Activated CD8-positive, alpha-beta memory T cell treated with anti-CD3 and anti-CD28 coated beads, Interleukin-2, amount 50 U/mL, for 24 hours (primary cell): ENCODE data around the gene ZDHHC8.
"Not testable (repeated sequence)": the region's sequence is repeated elsewhere in the genome, so short reads cannot be mapped to it uniquely, and the experiment has no call there.

Experiments
- DNase-seq: peaks from one replicate; pipeline ENCODE4 v3.0.0-alpha.2; 2020; ENCODE audit errors: extremely low read depth

The ZDHHC8 gene

DNA sequence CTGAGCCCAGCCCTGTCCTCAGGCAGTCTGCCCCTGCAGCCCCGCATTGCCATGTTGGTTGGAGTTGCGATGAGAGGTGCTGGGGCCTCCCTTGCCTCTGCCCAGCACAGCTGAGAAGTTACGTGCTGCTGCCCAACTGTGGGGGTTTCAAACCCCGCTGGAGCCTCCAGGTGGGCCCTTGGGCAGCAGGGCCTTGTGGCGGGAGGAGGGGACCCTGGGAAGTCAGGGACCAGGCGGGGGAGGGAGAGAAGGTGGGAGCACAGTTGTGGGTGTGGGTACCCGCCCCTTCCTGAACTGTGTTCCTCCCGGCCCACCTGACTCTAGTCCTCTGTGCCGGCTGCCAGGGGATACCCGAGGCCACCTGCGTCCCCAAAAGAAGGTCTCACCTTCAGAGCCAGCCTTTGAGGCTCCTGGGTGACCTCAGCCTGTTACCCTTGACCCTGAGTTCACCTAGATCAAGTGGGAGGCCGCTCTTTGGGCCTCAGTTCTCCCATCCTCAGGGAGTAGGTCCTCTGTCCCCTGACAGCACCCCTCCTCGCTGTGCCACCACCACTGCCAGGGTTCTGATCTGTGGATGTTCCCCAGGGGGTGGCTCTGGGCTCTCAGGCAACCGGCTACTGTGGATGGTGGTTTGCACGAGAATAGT lies 26.9 kb downstream of the ZDHHC8 start:
- no peak for DNase-seq

DNA sequence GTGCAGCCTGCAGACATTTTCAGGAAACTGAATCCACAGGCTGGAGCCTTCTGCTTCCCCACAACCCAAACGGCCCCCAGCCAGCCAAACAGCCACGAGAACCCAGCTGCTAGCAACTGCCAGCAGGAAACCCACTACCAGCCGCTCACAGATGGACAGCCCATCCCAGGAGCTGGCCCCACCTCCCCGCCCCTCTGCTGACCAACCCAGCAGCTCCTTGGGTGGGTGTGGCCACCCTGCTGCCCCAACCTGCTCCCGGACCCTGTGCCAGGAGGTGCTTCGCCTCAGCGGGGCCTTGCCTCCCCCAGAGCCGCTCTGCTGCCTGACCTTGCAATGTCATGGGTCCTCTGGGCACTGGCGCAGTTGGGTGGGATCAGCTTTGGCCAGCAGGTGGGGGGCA lies 27.5 kb downstream of the ZDHHC8 start:
- no peak for DNase-seq

DNA sequence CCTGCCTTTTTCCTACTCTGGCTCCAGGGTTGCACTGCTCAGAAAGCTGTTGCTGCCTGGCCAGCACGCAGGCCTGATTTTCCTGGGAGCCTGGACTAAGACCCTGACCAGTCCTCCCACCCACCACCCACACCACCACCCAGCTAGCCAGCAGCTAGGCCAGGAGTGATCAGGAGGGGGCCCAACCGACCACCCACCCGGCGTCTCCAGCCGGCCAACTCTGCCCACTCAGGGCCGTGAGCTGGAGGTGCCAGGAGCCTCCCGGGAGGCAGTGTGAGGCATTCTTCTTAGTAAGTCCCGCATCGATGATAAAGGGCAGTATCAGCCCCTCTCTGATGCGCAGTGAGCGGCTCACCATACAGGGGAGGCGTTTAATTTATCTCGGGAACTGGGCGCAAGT lies 27.9 kb downstream of the ZDHHC8 start:
- not testable (repeated sequence) for DNase-seq

DNA sequence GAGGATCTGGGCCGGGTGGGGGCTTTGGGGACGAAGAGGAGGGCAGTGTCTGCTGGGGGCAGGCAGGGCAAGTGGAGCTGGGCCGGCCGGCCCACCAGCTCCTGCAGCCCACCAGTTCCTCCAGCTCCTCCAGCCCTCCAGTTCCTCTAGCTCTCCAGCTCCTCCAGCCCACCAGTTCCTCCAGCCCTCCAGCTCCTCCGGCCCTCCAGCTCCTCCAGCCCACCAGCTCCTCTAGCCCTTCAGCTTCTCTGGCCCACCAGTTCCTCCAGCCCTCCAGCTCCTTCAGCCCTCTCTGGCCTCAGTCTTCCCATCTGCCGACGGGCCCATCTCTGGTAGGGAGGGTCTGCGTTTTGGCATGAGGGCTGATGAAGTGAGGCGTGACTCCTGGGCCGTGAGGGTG lies 28.4 kb downstream of the ZDHHC8 start:
- DNase-seq = no peak

DNA sequence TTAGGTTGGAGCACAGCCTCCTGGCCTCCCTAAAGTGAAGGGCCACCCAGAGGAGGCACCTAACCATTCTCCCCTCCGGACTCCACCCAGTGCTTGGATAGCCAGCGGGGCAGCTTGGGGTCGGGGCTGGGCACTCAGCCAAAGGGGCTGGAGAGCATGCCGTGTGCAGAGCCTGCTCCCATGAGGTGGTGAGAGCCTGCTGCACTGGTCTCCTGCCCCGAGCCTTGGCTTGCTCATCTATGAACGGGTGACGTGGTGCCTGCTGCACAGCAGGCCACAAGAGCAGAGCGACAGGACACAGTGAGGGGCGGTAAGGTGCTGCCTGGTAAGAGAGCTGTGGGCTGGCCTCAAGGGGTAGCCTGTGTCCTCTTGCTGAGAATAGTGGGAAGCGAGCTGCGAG lies 33.3 kb downstream of the ZDHHC8 start:
- no peak for DNase-seq

DNA sequence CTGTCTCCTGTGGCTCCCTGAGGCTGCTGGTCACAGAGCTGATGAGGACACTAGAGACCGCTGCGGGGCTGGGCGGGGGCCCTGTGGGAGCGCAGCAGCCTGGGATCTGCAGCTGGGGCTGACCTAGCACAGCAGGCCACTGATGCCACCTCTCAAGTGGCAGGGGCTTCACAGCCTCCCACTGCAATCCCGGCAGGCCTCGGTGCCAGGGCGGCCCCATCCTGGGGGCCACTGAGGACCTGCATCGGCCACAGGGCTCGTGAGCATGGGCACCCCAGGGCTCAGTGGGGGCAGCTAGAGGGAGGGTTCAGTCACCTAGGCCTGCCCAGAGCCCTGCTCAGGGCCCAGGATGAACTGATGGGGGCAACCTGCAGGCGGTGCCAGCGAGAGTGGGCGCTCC lies 33.8 kb downstream of the ZDHHC8 start:
- no peak for DNase-seq

DNA sequence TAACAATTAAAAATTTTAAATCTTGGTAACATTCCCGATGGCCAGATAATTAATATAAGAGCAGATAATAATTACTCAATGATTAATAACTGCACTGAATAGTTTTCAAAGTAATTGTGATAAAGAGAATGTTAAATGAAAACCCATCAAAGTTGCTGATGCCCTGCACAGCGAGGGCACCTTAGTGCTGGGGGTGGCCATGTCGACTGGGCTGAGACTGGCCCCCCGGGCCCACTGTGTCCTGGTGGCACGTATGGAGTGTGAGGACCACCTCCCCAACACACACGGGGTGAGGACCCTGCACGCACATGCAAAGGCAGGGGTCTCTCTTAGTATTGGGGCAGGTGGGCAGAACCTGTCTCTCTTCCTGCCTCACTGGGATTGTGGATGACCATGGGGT lies 34.3 kb downstream of the ZDHHC8 start:
- DNase-seq = no peak

DNA sequence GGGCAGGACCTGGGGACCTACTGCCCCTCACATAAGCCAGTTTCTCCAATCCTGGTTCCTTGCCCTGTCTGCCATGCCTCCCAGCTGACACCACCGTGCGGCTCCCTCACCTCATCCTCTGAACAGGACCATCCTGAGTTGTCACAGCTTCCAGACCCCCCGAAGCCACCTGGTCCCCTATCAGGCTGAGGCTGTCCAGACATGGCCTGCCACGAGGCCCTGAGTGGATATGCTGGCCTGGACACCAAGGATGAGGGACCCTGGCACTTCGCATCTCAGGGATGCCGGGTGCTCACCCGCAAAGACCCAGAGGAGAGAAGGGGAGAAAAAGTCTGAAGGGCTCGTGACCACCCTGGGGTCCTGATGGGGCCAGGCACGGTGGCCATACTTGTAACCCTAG lies 35.1 kb downstream of the ZDHHC8 start:
- DNase-seq = no peak

DNA sequence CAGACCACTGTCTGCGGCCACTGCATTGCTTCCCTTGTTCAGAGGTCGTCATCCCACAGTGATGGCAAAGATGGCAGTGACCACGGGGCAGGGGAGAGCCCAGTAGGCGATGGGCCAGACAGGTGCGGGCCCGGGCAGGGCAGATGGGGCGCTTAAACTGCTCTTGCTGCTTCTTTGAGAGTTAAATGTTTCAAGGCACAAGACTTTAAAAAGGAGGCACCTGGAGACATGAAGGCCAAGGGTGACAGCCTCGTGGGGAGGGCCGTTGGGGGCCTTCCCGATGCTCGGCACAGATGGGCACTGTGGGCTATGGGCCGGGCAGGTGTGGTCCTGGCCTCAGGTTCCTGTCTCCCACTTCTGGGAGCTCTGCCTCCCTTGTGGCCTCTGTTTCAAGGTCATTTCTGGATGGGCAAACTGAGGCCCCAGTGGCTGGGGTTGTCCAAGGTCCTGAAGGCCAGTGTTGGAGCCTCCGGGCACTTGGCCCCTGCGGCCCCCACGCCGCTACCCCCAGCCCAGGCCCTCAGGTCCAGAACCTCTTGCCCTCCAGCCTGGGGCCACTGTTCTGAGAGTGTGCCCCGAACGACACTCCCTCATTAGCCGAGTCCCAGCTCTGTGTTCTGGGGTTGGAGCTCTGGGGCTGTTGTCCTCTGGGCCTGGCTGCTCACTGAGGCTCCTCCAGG lies 36.2 kb downstream of the ZDHHC8 start:
- no peak for DNase-seq

DNA sequence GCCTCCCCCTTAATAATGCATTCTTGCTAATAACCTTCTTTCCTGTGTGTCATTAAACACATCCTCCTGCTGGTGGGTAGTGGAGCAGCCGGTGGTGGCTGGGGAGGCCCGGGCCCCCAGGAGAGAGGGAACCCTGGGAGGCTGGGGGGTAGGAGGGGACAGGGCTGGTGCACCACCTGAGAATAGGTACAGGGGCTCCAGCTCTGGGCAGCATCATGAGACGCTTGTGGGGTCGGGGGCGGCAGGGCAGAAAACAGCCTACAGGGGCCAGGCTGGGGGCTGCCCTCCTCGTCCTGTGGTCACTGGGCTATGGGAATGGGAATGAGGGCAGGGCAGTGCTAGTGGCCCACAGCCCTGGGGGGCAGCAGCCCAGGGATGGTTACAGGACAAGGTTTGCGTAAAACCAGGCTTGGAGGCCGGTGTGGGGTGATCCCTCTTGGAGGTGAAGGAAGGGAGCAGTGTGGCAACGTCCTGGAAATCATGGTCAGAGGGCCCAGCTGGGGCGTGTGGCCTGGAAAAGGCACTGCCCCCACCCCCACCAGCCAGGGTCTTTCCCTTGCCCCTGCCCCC lies 37.7 kb downstream of the ZDHHC8 start:
- no peak for DNase-seq

DNA sequence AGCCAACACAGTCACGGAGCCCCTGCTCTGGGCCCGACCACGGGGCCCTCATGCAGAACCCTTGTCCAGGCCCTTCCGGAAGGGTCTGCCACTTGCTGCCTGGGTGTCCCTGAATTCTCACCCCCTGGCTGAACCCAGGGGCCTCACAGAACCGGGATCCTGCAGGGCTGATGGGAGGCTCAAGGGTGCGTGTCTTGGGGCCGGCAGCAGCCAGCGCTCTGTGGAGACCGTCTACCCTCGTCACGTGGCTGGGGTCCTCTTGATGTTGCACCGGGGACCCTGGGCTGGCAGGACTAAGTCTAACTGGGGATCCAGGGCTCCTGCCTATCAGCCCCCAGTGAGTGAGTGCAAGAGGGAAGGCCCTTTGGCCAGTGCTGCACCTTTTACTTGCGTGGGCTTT lies 38.6 kb downstream of the ZDHHC8 start:
- DNase-seq = no peak

DNA sequence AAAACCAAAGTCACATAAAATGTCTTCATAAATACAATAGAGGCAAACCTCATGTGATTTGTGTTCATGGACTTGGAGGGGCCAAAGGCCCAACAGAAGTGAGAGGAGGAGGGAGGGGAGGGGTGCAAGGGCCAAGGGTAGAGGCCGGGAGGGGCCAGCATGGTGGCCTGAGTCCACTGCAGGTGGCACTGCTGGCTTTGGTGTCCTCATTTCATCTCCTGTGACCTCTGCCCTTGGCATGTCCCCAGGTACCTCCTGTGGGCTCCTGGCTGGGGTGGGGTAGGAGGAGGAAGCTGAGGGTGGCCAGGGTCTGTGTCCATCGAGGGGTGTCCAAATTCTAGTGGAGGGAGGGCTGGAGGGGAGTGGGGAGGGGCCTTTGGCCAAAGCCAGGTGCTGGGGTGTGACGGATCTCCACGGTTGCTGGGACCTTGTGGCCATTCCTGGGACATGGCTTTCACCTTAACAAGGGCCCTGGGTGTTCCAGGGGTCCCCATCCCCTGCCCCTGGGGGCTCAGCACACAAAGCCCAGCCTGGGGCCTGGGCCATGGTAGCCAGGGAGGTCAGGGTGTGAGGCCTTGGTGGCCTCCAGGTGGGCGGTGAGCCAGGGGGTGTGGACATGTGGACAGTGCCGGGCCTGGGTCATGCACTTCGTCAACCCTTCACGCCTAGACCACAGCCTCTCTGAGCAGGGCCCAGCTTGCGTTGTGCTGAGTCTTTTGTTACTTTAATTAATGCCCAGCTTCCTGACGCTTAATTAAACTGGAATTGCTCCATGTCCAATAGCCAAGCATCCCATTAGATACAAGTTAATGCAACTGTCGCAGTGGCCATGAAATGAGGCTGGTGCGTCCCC lies 39.9 kb downstream of the ZDHHC8 start:
- DNase-seq = no peak

DNA sequence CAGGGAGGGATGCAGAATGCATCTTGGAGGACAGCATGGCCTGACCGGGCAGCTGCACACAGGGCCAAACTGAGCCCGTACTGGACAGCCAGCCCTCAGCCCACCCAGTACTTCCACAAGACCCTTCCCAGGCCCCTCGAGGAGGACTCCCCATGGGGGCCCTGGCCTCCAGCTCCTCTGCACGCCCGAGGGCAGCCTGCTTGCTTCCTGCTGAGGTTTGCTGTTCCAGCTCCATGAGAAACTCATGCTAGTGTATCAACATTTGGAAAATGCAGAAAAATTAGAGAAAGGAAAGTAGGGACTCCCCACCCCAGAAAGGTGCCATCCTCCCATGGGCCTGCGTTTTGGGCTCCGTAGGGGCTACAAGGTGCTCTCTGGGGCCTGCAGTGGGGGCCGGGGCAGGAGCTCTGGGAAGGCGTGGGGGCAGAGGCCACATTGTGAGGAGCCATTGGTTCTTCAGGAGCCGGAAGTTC lies 40.6 kb downstream of the ZDHHC8 start:
- no peak for DNase-seq

DNA sequence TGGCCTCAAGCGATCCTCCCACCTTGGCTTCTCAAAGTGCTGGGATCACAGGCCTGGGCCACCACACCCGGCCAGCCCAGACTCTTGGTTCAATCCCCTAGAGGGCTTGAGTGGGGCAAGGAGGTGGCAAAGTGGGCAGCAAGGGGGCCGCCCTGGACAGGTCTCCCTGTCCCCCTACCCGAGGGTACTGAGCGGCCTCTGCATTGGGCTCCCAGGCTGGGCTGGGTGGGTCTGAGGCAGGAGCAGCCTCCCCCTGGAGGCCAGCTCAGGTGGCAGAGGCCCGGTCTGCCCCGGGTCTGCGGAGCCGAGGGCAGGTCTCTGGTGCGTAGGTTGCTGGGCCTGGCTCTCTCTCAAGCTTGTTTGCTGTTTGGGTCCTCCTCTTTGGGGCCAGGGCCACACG lies 41.6 kb downstream of the ZDHHC8 start:
- no peak for DNase-seq

DNA sequence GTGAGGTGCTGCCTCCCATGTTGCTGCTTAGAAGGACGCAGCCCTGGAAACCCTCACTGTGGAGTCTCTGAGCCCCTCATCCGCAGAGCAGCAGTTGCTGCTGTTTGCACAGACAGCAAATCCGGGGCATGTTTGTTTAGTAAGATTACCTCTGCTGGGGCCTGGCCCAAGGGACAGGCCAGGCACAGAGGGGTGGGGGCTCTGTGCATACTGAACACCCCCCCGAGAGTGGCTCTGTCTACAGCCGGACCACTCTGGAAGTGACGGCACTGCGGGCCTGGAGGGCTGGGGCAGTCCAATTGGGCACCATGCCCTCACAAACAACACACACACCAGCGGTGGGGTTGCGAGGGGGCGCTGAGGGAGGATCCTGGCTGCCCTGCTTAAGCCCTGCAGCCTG lies 42.2 kb downstream of the ZDHHC8 start:
- DNase-seq = no peak

DNA sequence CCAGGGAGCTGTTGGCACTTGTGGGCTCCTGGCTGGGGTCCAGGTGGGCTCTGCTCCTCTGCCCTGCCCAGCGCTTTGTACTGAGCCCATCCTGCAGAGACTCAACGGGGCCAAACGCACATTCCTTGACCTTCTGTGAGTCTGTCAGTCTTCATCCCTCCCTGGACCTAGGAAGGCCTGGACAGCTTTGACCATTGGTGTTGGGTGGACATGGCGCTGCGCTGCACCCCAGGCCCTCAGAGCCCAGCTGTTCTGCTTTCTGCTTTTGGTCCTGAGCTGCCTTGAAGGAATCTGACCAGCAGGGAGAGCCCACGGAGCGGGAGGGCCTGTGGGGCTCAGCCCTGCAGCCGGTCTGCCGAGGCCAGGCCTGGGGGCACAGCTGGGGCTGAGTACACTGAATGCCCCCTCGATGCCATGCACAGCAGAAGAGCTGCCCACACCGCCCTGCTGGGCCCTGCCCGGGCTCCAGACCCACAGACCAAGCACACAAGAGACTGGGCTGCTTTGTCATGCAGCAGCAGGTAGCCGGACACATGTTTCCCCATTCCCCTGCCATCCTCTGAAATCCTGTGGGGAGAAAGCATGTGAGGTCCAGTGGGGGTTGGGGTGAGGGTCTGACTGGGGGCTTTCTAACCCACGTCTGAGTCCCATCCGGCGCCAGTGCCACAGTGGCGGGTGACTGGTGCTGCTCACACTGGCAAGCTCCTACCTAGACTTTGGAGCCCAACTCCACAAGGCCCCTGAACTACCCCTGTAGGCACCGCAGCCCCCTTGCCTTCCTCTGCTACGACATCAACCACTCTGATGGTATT lies 43.4 kb downstream of the ZDHHC8 start:
- DNase-seq = no peak

DNA sequence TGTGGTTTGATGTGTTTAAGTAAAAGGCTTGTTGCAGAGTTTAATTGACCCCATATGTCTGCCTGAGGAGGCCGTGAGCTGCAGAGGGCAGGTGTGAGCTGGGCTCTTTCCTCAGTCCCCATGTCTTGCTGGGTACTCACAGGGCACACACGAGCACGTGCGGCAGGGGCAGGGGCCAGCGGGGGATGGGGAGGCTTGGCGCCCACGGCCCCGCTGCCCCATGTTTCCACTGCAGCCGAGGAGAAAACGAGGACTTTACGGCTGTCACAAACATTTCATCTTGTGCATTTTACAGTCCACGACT lies 43.9 kb downstream of the ZDHHC8 start:
- no peak for DNase-seq

DNA sequence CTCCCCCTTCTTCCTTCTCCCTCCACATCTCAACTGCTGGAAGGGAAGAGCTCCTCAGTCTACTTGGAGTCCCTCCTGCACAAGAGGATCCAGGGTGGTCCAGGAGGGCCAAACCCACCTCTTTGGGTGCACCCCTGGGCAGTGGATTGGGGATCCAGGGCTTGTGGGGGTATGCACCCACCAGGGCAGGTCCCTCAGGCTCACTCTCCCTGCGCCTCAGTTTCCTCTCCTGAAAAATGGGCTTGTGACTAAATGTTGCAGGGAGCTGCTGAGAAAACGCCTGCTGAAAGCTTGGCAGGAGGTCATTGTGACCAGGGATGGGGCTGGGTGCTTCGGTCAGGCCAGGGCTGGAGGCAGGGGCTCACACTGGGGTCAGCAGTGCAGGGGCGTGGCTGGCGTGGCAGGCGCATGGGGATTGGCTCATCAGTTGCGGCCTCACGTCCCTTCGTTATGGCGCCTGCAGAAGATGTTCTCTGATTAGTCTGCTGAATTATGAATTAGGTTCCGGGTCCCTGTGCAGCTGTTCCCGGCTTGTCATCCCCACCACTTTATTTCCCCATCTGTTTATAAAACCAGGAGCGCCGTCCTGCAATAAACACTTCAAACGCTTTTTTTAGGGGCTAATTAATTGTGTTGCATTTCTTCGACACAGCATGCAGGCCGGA lies 44.9 kb downstream of the ZDHHC8 start:
- no peak for DNase-seq

DNA sequence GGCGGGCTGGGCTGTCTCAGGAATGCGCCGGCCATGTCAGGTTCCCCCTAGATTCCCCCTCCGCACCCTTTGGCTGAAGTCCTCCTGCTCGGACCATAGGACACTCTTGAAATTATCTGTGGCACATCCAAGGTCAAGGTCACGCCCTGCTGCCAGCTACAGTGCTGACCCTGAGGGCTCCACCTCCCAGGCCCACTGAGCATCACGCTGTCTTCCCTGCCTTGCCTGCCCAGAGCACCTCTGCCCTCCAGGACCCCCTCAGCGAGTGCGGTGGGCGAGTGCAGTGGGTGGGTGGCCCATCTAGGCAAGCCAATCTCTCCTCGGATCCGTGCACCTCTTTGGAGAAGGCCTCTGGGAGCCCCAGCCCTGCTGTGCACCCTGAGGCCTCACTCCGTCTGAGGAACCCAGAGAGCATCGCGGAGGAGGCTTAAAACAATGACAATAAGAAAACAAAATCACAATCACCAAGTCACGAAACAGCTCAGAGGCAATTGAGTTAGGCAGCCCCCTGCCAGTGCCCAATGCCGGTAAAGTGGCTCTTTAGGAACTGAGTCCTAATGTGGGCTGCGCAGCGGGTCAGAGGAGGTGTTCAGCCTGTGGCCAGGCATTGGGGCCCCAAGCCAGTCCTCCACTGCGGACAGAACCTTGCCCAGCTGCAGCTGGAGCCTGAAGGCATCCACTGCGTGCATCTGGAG lies 45.8 kb downstream of the ZDHHC8 start:
- no peak for DNase-seq

DNA sequence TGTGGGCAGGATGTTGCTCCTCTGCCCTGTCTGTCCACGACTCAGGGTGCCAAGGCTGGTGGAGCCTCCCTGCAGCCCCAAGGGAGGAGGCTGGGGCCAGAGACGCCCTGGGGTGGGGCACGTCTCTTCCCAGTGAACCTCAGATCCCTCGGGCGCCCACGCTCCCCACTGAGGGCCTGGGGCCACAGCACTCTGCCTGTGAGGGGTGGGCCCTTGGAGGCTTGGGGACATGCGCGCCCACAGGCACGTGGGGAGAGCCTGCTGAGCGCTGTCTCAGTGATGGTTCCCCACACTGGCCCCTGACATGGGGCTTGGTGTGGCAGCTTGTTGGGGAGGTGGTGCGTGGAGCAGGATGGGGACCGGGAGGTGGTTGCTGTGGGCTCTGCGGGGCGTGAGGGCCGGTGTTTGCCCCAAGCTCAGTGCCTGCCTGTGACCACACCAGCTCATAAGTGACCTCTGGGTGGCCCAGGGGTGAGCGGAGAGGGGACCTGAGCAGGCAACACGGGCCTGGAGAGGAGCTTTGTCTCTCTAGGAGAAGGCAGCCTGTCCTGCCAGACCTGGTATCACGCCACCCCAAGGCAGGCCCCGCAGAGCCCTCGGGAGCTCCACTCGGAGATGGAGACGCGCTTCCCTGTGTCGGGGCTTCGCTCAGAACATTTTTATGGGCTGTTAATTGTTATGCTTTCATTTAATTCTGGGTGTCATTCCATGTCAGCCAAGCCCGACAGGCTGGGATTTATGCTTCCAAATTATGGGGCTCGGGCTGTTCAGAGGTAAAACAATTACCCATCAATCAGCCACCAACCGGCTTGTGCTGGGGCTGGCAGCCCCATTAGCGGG lies 46.7 kb downstream of the ZDHHC8 start:
- no peak for DNase-seq
